GM12864 (cell line): ENCODE data around the gene TXNIP.

Experiments used
- DNase-seq: peaks from one replicate; pipeline ENCODE4 v3.0.0-alpha.2; 2011; ENCODE audit warnings: low read depth
- H3K4me3 ChIP-seq: 2 replicates; pipeline ENCODE4 v1.5.1; 2011; ENCODE audit warnings: mild to moderate bottlenecking, low read depth, low read length, control low read depth
- TF ChIP-seq, protein P1 (sequence below): IDR thresholded peaks from 2 replicates; pipeline ENCODE4 v1.5.1; 2011; ENCODE audit warnings: low read depth, mild to moderate bottlenecking, moderate library complexity, low read length, control low read depth, inconsistent platforms; ENCODE audit errors: missing control alignments

The TXNIP gene

GRCh38 chr1:146020058-146021049 is 24.0 kb upstream of the TXNIP start:
- no peak overlapping the region for H3K4me3 ChIP-seq
- TF ChIP-seq, protein P1, sequence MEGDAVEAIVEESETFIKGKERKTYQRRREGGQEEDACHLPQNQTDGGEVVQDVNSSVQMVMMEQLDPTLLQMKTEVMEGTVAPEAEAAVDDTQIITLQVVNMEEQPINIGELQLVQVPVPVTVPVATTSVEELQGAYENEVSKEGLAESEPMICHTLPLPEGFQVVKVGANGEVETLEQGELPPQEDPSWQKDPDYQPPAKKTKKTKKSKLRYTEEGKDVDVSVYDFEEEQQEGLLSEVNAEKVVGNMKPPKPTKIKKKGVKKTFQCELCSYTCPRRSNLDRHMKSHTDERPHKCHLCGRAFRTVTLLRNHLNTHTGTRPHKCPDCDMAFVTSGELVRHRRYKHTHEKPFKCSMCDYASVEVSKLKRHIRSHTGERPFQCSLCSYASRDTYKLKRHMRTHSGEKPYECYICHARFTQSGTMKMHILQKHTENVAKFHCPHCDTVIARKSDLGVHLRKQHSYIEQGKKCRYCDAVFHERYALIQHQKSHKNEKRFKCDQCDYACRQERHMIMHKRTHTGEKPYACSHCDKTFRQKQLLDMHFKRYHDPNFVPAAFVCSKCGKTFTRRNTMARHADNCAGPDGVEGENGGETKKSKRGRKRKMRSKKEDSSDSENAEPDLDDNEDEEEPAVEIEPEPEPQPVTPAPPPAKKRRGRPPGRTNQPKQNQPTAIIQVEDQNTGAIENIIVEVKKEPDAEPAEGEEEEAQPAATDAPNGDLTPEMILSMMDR: no peak
- no peak for DNase-seq

DNA sequence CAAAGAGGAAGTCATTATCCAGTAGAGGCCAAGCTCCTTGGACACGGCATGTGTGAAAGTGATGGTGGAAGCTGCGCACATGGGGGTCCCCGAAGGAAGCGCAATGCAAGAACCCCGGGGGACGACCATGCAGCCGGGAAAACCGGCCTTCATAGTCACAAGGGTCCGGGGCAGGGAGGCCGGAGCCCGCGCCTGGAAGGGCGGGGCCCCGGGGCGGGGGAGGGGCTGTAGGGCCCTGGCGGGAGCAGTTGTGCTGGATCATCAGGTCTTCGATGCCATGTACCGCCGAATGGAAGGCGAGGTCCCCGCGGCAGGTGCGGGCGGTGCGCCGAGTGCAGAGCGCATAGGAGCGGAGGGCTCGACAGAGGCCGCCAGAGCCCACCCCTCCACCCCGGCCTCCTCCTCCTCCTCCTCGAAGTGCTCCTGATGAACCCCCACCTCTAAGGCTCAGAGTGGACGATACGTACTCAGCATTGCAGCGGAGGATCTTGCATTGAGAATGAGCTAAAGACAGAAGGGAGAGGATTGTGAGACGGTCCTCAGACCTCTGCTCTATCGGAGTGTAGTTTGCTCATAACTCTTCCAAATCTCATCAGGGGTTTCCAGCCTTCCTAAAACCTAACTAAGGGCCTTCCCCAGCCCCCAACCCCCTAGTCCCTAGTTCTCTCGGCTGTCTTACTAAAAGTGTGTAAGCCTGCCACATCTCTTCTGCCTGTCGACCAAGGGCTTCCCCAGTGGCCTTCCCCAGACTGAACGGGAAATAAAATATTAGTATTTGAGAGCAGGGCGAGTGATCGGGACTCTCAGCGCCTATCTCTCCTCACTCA is 23.1 kb upstream of the TXNIP start:
- no peak overlapping the region for H3K4me3 ChIP-seq
- TF ChIP-seq, protein P1: no peak
- DNase-seq: no peak

DNA sequence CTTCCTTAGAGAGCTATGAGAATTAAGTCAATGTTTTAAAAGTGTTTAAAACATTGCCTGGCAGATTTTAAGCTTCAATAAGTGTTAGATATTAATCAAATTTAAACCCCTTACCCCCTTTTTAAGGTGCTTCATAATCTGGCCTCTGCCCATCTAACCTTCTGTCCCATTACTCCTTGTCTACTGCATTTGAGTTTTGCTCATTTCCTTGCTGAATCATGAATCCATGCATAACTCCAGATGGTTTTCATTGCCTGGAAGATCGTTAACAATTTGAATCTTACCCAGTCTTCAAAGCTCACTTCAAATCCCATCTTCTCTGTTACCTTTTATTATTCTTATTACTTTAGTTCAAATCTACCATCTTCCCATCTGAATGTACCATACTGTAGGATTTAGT is 20.5 kb upstream of the TXNIP start:
- DNase-seq: no peak
- TF ChIP-seq, protein P1: no peak
- no peak overlapping the region for H3K4me3 ChIP-seq

- DNase-seq: no peak
- TF ChIP-seq, protein P1: no peak
- no peak overlapping the region for H3K4me3 ChIP-seq
Measured at GRCh38 chr1:146013559-146013922, 17.2 kb upstream of the TXNIP start.

DNA sequence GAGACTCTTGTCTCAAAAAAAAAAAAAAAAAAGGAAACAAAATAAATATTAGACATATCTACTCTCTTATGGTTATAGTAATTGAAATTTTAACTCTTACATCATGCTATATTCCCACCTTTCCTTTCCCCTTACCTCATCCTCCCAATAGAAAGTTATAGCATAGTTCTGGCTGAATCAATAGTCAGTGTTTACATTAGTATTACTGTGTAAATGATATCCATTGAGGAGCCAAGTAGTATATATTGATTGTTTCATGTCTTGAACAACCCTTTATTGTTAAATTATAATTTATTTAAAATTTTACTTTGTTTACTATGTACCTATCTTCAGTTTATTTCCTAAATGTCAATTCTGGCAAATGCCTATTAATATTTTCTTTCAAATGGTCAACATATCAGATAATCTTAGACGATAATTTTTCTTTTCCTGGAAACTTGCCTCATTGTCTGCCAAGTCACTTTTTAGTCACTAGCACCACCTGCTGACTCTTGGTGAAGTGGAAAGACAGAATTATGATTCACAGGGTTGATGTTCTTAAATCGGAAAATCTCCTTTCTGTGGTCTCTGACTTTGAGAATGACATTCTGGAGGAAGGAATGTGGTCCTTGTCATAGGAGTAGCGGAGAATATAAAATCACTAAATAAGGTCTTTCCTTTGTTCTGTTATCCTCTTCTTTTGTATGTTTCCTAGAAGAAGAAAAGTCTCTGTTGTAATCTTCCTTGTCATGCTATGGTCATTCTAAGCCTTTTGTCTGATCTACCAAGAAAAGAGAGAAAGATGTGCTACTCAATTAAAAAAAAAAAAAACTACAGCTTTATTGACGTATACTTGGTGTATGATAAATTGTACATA is 16.6 kb upstream of the TXNIP start:
- DNase-seq: no peak
- TF ChIP-seq, protein P1: peak; percentile 61
- H3K4me3 ChIP-seq: no peak overlapping the region

DNA sequence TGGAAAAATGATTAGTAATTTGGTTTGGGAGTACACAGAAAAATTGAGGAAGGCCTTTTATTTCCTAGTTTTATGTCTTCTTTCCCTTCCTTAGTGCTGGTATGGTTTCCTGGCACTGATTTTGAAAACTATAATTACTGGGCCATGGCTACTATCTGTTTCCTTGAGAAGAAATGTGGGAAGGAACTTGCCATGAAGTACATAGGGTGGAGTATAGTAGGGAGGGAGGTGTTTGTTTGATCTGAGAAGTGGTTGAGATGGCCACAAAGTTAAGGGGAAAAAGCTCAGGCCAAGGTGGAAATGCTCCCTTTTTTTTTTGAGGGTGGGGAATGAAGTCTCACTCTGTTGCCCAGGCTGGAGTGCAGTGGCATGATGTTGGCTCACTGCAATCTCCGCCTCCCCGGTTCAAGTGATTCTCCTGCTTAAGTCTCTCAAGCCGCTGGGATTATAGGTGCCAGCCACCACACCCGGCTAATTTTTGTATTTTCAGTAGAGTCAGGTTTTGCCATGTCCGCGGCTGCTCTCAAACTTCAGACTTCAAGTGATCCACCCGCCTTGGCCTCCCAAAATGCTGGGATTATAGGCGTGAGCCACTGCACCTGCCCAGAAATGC is 13.9 kb upstream of the TXNIP start:
- DNase-seq: no peak
- H3K4me3 ChIP-seq: no peak overlapping the region
- TF ChIP-seq, protein P1: no peak
